ENCODE measurements around the gene NUDT22.

The NUDT22 gene

DNA sequence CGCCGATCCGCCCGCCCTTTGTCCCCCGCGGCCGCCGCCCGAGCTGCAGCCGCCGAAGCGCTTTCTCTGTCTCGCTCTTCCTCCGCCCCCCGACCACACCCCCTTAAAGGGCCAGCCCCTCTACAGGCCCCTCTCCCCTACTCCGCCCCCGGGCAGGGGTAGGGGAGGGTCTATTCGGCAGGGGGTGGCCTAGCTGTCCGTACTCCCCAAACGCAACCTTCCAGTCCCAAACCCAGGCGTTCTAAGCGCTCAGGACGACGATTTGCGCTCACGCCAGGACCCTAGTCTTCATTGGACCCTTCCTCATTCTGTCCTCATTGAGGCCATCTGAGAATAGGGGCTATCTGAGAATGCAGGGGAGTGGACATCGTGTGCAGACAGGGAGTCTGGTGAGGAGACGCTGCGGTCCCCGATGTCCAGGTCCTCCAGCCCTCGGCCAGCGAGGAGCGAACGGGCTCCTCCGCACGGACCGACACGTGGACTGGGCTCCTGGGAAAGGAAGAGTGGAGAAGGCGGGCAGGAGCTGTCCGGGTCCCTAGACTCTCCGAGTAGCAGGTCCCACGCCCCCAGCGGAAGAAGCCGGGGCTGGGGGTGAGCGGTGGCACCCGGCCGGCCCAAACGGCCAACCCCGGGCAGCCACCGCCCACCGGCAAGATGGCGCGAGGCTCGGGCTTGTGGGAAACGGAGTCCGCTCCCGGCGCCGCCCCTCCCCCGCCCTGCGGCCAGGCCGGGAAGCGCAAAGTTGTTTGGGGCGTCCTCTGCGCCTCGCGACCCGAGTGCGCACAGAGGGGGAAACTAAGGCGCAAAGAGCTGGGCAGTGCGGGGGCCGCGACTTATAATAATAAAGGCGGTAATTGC lies 21.0 kb downstream of the NUDT22 start, which contains the start of gene PPP1R14B:
Gene PPP1R14B, minus strand, starts transcription at position 73 of the 858 bp plus-strand sequence. CDS start 270 bp downstream, outside the sequence.
- DNase-seq (ENCODE audit: low spot score in 2 of 2): peak; percentile 88 to 96
- Histone ChIP-seq H3K4me3 (peak within 1 kb of the TSS; percentile 78), H3K27me3 (ENCODE audit: low read depth) (no peaks in the 10 kb centered on the region), H3K4me1 (peaks cover 20% of the 10 kb centered on the region), H3K9me3 (no peaks in the 10 kb centered on the region), H3K36me3 (replicated peaks) (peaks cover 25% of the 10 kb centered on the region)
- in situ Hi-C loops (cut with MboI; ENCODE audit: low sequenced_read_pairs): no loop called here

DNA sequence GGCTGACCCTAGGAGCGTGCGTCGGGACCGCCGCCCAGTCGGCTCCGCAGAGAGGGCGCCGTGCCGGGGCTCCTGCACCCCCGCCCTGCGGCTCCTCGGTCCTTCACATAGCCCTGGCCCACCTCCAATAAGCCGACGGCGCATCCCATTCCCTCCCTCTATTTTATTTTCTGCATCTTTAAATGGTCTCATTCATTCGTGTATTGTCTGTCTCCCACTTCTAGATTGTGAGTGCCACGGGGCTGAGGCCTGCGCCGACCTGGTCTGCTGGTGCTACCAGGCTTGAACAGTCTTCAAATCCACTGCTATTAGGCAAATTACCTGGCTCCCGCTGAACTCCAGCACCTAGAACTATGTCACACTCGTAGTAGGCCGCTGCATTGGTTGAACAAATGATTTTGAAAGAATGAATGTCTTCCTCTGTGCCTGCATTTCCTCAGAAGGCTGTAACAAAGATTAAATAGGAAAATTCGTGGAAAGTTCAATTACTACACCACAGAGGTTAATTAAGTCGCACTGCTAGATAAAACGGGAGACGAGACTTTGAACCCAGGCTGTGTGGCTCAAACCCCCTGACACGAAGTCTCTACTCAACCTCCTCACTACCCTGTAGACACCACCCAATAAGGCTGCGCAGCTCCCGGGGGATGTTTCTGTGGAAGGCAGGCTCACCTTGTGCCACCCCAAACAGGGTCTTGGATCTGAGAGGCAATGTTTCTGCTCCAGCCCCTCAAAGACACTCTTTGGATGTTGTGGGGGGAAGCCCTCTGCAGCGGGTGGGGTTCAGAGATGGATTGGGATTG lies 21.9 kb downstream of the NUDT22 start:
- Histone ChIP-seq H3K27me3 (ENCODE audit: low read depth) (no peaks in the 10 kb centered on the region), H3K9me3 (no peaks in the 10 kb centered on the region), H3K4me1 (peaks cover 14% of the 10 kb centered on the region), H3K36me3 (replicated peaks) (peaks cover 20% of the 10 kb centered on the region), H3K4me3 (peak overlapping the region; percentile 37)
- in situ Hi-C loops (cut with MboI; ENCODE audit: low sequenced_read_pairs): no loop called here
- DNase-seq (ENCODE audit: low spot score in 2 of 2): no peak

GRCh38 chr11:64248578-64248977 lies 22.5 kb downstream of the NUDT22 start:
- in situ Hi-C loops (cut with MboI; ENCODE audit: low sequenced_read_pairs): no loop called here
- Histone ChIP-seq H3K27me3 (ENCODE audit: low read depth) (no peaks in the 10 kb centered on the region), H3K9me3 (no peaks in the 10 kb centered on the region), H3K4me3 (no peak overlapping the region), H3K4me1 (peaks cover 12% of the 10 kb centered on the region), H3K36me3 (replicated peaks) (peaks cover 14% of the 10 kb centered on the region)
- DNase-seq (ENCODE audit: low spot score in 2 of 2): no peak

DNA sequence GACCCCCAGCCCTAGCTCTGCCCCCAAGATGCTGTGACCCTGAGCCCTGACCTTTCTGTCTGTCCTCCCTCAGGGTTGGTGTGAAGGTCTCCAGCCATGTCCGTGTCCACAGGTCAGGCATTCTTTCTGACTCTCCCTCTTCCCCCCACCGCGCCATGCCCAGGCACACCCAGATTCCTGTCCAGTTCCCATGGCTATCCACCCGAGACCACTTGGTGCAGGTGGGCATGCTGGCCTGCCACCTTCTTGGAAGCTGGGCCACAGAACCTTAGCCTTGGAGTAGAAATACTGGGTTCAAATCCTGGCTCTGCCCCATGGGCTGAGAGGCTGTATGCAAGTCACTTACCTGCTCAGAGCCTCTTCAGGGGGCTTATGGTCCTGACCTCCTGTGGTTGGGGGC lies 23.0 kb downstream of the NUDT22 start:
- in situ Hi-C loops (cut with MboI; ENCODE audit: low sequenced_read_pairs): no loop called here
- H3K27me3 ChIP-seq (ENCODE audit: low read depth): no peaks in the 10 kb centered on the region
- peaks cover 11% of the 10 kb centered on the region for H3K36me3 ChIP-seq (replicated peaks)
- H3K4me1 ChIP-seq: peaks cover 12% of the 10 kb centered on the region
- no peak for DNase-seq (ENCODE audit: low spot score in 2 of 2)
- no peaks in the 10 kb centered on the region for H3K9me3 ChIP-seq
- no peak overlapping the region for H3K4me3 ChIP-seq

DNA sequence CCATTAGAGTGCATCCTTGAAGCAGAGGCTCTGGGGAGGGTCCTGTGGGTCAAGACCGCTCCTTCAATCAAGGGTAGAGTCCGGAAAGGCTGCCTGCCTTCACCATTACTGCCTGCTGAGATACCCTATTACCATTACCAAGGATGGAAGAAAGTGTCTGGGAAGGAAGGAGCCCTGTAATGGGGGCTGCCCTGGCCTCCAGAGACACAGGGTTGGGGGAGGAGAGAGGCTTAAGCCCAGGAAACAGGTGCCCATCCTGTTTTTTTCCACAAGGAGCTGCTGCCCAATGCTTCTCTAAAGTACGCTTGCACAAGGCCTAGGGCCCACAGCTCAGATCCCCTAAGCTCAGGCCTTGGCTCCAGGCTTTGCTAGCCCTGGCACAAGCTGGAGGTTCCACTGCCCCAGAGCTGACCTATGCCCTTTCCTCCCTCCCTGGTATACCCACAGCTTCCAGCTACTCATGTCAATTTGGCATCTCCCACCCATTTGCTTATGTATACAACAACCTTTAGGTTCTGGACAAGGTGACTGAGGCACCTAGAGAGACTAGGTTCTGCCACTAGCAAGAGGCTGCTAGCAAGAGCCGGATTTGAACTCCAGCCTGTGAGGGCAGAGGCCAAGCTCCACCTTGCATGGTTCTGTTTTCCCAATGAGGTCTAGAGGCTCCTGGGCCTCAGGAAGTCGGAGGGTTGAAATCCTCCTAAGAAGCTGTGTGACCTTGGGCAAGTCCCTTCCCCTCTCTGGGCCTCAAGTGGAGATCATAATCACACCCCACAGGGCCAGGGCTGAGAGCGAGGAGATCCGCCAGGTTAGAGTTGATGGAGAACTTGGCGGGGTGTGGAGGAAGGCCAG lies 23.7 kb downstream of the NUDT22 start:
- no peak for DNase-seq (ENCODE audit: low spot score in 2 of 2)
- peak overlapping the region; percentile 70 for H3K4me3 ChIP-seq
- no peaks in the 10 kb centered on the region for H3K27me3 ChIP-seq (ENCODE audit: low read depth)
- in situ Hi-C loops (cut with MboI; ENCODE audit: low sequenced_read_pairs): loop anchor here (25.0 kb wide), 1 partner anchor 863 kb away; the partner anchor contains the start of genes FAU, MRPL49, TM7SF2 and ZNHIT2
- peaks cover 10% of the 10 kb centered on the region for H3K36me3 ChIP-seq (replicated peaks)
- no peaks in the 10 kb centered on the region for H3K9me3 ChIP-seq
- H3K4me1 ChIP-seq: peaks cover 12% of the 10 kb centered on the region

DNA sequence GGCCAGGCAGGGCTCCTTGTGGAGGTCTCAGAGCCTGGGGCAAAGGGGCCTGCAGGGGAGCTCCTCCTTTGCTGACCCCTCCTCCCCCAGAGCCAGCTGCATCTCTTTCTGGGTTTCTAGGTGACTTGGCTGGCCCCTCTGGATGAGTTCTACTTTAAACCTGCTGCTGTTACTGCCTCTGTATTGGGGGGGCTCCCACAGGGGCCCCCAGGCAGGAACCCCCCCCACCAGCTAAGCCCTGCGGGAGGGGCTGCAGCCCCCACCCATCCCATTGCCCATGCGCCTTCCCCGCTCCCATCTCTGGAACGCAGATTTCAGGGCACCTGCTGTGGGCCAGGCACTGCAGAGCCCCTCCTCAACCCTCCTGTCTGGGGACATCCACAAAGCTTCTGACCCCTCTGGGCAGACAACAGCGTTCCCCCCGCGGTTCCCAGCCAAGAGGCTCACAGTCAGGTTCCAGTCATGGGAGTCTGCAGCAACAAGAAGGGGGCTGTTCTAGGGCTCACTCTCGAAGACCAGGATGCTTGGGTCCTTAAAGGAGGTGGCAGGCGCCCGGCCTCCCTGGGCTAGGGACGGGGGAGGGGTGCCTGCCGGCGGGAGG lies 24.4 kb downstream of the NUDT22 start:
- DNase-seq (ENCODE audit: low spot score in 2 of 2): peak in 1 of 2 experiments; percentile 32
- in situ Hi-C loops (cut with MboI; ENCODE audit: low sequenced_read_pairs): loop anchor here (25.0 kb wide), 1 partner anchor 862 kb away; the partner anchor contains the start of genes FAU, MRPL49, TM7SF2 and ZNHIT2
- Histone ChIP-seq H3K36me3 (replicated peaks) (peaks cover 9% of the 10 kb centered on the region), H3K9me3 (no peaks in the 10 kb centered on the region), H3K27me3 (ENCODE audit: low read depth) (no peaks in the 10 kb centered on the region), H3K4me3 (peak overlapping the region; percentile 70), H3K4me1 (peaks cover 12% of the 10 kb centered on the region)

DNA sequence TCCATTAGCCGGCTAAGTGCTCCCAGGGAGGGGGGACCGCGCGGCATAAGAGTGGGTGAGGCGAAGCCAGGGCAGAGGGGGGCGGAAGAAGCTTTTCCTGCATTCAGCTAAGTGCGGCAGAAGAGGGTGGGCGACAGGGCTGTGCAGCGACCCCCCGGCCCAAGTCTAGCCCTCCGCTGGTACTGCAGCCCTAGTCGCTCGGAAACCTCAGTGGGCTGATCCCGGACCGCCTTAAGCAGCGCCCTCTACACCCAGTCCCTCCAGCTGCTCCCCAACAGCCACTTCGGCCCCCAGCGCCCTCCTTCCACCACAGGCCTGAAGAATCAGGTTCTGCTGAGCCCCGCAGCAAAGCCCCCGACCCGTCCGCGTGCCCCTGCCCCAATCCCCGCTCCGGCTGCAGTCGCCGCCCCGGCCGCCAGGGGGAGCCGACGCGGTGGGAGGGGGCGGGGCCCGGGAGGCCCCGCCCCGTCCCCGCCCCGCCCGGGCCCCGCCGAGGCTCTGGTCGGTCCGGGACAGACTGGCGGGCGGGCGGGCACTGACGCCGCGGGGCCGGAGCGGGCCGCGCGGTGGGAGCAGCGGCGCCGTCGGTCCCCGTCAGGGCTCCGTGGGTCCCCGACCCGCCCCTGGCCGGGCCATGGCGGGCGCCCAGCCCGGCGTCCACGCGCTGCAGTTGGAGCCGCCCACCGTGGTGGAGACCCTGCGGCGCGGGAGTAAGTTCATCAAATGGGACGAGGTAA lies 25.1 kb downstream of the NUDT22 start, which contains the start of gene PLCB3:
Gene PLCB3, plus strand, starts transcription at position 515 of the 737 bp plus-strand sequence. Its CDS starts 120 bp downstream, at position 635.
- Histone ChIP-seq H3K36me3 (replicated peaks) (peaks cover 15% of the 10 kb centered on the region), H3K4me3 (peak within 1 kb of the TSS; percentile 70), H3K27me3 (ENCODE audit: low read depth) (no peaks in the 10 kb centered on the region), H3K4me1 (peaks cover 12% of the 10 kb centered on the region), H3K9me3 (no peaks in the 10 kb centered on the region)
- peak; percentile 33 to 69 for DNase-seq (ENCODE audit: low spot score in 2 of 2)
- in situ Hi-C loops (cut with MboI; ENCODE audit: low sequenced_read_pairs): loop anchor here (25.0 kb wide), 1 partner anchor 861 kb away; the partner anchor contains the start of genes FAU, MRPL49, TM7SF2 and ZNHIT2

DNA sequence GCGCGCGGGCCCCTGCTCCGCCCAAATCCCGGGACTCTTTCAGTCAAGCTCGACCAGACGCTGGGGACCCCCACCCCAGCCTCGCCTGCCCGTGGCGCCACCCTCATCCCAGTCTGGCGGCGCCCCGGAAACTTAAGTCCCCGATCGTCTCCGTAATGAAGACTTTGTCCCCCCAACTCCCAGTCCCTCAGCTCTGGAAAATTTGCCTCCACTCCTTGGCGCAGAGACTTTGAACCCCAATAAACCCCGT lies 25.6 kb downstream of the NUDT22 start:
- DNase-seq (ENCODE audit: low spot score in 2 of 2): no peak
- H3K27me3 ChIP-seq (ENCODE audit: low read depth): no peaks in the 10 kb centered on the region
- in situ Hi-C loops (cut with MboI; ENCODE audit: low sequenced_read_pairs): loop anchor here (25.0 kb wide), 1 partner anchor 861 kb away; the partner anchor contains the start of genes FAU, MRPL49, TM7SF2 and ZNHIT2
- H3K4me3 ChIP-seq: peak overlapping the region; percentile 70
- H3K4me1 ChIP-seq: peaks cover 12% of the 10 kb centered on the region
- peaks cover 20% of the 10 kb centered on the region for H3K36me3 ChIP-seq (replicated peaks)
- H3K9me3 ChIP-seq: no peaks in the 10 kb centered on the region

DNA sequence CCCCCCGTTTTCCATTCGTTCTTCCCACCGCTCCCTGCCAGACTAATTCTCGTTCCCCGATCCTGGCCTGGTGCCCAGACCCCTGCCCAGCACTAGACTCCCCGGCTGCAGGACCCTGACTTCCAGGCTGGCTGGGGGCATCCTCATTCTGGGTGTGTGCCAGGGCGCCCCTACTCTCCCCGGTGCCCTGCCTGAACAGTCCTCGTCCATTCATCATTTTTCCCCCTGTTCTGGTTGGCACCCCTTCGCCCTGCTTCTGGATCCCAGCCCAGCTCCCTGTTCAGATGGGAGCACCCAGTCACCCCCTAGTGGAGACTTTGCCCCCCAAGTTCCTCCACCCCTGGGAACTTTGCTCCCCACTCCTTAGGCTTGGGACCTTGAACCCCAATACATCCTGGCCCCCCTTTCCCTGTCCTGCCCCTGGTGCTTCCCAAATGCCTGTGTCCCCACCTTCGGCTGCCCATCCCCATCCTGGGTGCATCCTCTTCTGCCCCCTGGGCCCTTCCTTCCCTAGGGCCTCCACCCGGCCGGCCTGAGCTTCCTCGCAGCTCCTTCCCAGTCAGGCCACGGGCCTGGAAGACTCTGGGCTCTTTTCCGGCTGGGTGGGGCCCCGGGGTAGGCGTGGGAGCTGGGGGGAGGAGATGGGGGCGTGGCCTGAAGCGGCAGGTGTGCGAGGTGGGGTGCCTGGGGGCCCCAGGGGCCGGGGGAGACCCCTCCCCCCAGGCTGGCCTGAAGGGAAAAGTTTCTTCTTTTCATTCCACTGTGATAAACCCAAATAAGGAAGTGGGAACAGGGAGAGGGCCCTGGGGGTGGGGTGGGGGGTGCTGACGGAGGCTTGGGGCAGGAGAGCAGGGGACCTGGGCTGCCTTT lies 26.2 kb downstream of the NUDT22 start:
- DNase-seq (ENCODE audit: low spot score in 2 of 2): peak in 1 of 2 experiments; percentile 75
- Histone ChIP-seq H3K4me3 (peak overlapping the region; percentile 70), H3K9me3 (no peaks in the 10 kb centered on the region), H3K27me3 (ENCODE audit: low read depth) (no peaks in the 10 kb centered on the region), H3K36me3 (replicated peaks) (peaks cover 22% of the 10 kb centered on the region), H3K4me1 (peaks cover 12% of the 10 kb centered on the region)
- in situ Hi-C loops (cut with MboI; ENCODE audit: low sequenced_read_pairs): loop anchor here (25.0 kb wide), 1 partner anchor 860 kb away; the partner anchor contains the start of genes FAU, MRPL49, TM7SF2 and ZNHIT2

GRCh38 chr11:64253043-64253442 lies 27.0 kb downstream of the NUDT22 start:
- Histone ChIP-seq H3K4me3 (no peak overlapping the region), H3K4me1 (peaks cover 7% of the 10 kb centered on the region), H3K9me3 (no peaks in the 10 kb centered on the region), H3K36me3 (replicated peaks) (peaks cover 26% of the 10 kb centered on the region), H3K27me3 (ENCODE audit: low read depth) (no peaks in the 10 kb centered on the region)
- DNase-seq (ENCODE audit: low spot score in 2 of 2): no peak
- in situ Hi-C loops (cut with MboI; ENCODE audit: low sequenced_read_pairs): loop anchor here (25.0 kb wide), 1 partner anchor 859 kb away; the partner anchor contains the start of genes FAU, MRPL49, TM7SF2 and ZNHIT2

DNA sequence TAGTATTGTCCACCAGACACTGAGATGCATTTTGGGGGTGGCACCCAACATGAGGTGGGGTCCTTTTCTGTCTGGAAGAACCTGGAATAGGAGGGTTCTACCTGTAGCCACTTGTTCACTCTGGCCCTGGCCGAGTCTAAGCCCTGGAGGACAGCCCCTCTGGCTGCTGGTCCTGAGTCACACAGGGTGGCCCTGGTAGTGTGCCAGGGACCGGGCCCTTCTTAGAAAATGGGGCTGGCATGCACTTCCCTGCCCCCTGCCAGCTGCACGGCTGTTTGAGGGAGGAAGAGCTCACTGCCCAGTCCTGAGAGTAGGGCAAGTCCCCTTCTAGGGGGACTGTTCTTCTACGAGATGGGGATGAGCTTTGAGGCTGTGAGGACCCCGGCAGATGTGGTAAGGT lies 27.4 kb downstream of the NUDT22 start:
- no peaks in the 10 kb centered on the region for H3K27me3 ChIP-seq (ENCODE audit: low read depth)

More for the DNA sequence above, 27.4 kb downstream of the NUDT22 start:
- in situ Hi-C loops (cut with MboI; ENCODE audit: low sequenced_read_pairs): loop anchor here (25.0 kb wide), 1 partner anchor 859 kb away; the partner anchor contains the start of genes FAU, MRPL49, TM7SF2 and ZNHIT2
- no peak for DNase-seq (ENCODE audit: low spot score in 2 of 2)
- peaks cover 7% of the 10 kb centered on the region for H3K4me1 ChIP-seq
- no peak overlapping the region for H3K4me3 ChIP-seq
- peaks cover 30% of the 10 kb centered on the region for H3K36me3 ChIP-seq (replicated peaks)
- no peaks in the 10 kb centered on the region for H3K9me3 ChIP-seq
